ENCODE measurements around the gene AHNAK.
A peak's percentile ranks its signal among the peaks of the same experiment; 100 is the strongest.
"Not testable (repeated sequence)": the region's sequence is repeated elsewhere in the genome, so short reads cannot be mapped to it uniquely, and the experiment has no call there.

Gene AHNAK

GRCh38 chr11:62401811-62402210 lies 144.8 kb downstream of the AHNAK start:
- no peak for DNase-seq

- no peak for DNase-seq
These were observed 145.2 kb downstream of the AHNAK start for GRCh38 chr11:62401356-62401755.

- no peak for DNase-seq
These were observed 145.8 kb downstream of the AHNAK start for GRCh38 chr11:62400760-62401159.

- no peak for DNase-seq
These were observed 146.3 kb downstream of the AHNAK start for GRCh38 chr11:62400281-62400680.

GRCh38 chr11:62399878-62400266 lies 146.7 kb downstream of the AHNAK start:
- no peak for DNase-seq

- no peak for DNase-seq
These were observed 147.3 kb downstream of the AHNAK start for GRCh38 chr11:62399172-62399877.

GRCh38 chr11:62398011-62398994 lies 148.3 kb downstream of the AHNAK start:
- peak; percentile 26 to 30 for DNase-seq

GRCh38 chr11:62395885-62396551 lies 150.6 kb downstream of the AHNAK start:
- no peak for DNase-seq

- DNase-seq = peak; percentile 80 to 83
These were observed 151.6 kb downstream of the AHNAK start for GRCh38 chr11:62394825-62395538.

GRCh38 chr11:62393735-62394134 lies 152.9 kb downstream of the AHNAK start:
- DNase-seq = no peak

GRCh38 chr11:62393061-62393611 lies 153.5 kb downstream of the AHNAK start:
- no peak for DNase-seq

GRCh38 chr11:62392506-62392905 lies 154.1 kb downstream of the AHNAK start:
- no peak for DNase-seq

- no peak for DNase-seq
These were observed 154.8 kb downstream of the AHNAK start for GRCh38 chr11:62391642-62392425.

- peak; percentile 35 to 52 for DNase-seq
These were observed 155.9 kb downstream of the AHNAK start for GRCh38 chr11:62390722-62391121.

- no peak for DNase-seq
These were observed 156.4 kb downstream of the AHNAK start for GRCh38 chr11:62390237-62390636.

- no peak for DNase-seq
These were observed 157.6 kb downstream of the AHNAK start for GRCh38 chr11:62388999-62389398.

GRCh38 chr11:62387381-62387780 lies 159.2 kb downstream of the AHNAK start:
- DNase-seq = no peak

GRCh38 chr11:62386083-62386482 lies 160.5 kb downstream of the AHNAK start:
- not testable (repeated sequence) for DNase-seq

- DNase-seq = no peak
These were observed 162.8 kb downstream of the AHNAK start for GRCh38 chr11:62383822-62384221.

Data from inflammatory macrophage (primary cell).